NK-92 (cell line): ENCODE data around the gene FSCN2.
"Not testable (repeated sequence)": the region's sequence is repeated elsewhere in the genome, so short reads cannot be mapped to it uniquely, and the experiment has no call there.

ENCODE experiments used
- DNase-seq: peaks from one replicate; lab custom pipeline; 2025; ENCODE audit not compliant: unreplicated experiment; lab: John Stamatoyannopoulos, UW

The FSCN2 gene

GRCh38 chr17:81573794-81574642, 45.8 kb downstream of the FSCN2 start:
- DNase-seq, result no peak

- DNase-seq, result no peak
These were observed 46.4 kb downstream of the FSCN2 start for GRCh38 chr17:81574643-81574956.

GRCh38 chr17:81575836-81576235, 47.7 kb downstream of the FSCN2 start:
- DNase-seq, result no peak

- no peak for DNase-seq
These were observed 48.6 kb downstream of the FSCN2 start for GRCh38 chr17:81576621-81577277.

- no peak for DNase-seq
These were observed 49.3 kb downstream of the FSCN2 start for GRCh38 chr17:81577278-81578000.

GRCh38 chr17:81578038-81578441, 49.9 kb downstream of the FSCN2 start:
- DNase-seq, result no peak

- no peak for DNase-seq
These were observed 50.5 kb downstream of the FSCN2 start for GRCh38 chr17:81578561-81579225.

DNA sequence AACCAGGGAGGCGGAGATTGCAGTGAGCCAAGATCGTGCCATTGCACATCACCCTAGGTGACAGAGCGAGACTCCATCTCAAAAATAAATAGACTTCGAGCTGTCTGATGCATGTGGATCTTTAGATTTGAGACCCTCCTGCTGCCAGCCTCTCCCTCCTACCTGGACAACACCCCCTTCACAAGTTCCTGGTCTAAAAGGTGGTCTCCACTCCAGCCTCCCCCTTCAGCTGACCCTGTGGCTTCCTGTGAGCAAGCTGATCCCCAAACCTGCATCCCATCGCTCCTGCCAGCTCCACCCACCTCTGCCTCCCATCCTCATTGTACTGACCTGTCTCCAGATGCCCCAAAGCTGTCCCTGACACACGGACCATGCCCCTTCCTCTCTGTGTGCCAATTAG, 51.1 kb downstream of the FSCN2 start:
- no peak for DNase-seq

GRCh38 chr17:81579821-81580321, 51.7 kb downstream of the FSCN2 start:
- DNase-seq, result no peak

DNA sequence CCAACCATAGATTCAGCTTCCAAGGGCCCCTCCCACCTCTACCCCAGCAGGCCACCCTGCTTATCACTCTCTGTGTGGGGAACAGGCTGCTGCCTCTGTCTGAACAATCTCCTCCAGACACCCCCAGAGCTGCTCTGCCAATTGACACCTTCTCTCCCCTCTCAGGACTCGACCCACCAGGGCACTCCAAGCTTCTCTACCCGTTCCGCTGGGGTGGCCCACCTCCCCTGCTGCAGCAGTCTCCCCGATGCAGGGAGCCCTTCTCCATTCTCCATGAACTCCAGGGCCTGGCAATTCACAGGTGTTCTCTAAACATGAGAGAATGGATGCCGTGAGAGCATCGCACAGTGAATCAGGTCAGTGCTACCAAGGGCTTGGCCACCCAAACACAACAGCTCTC, 52.3 kb downstream of the FSCN2 start:
- no peak for DNase-seq

GRCh38 chr17:81581758-81582157, 53.6 kb downstream of the FSCN2 start:
- DNase-seq, result no peak

- DNase-seq, result no peak
These were observed 54.2 kb downstream of the FSCN2 start for GRCh38 chr17:81582341-81582740.

DNA sequence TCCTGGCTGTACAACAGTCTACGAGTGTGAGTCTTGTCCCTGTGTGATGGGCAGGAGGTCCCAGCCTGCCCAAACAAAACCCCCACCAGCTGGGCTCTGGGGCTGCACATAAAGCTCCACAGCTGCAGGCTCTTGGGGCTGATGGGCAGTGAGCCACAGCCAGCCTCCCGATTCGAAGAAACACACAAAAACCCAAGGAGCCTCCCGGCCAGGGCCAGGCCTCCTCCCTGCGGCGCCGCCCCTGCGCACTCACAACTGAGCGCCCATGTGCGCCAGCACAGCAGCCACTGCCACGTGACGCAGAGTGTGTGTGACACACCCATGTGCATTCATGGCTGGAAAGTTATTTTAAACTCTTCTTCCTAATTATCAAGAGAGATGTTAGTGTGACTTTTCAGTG, 54.6 kb downstream of the FSCN2 start:
- DNase-seq, result no peak

- no peak for DNase-seq
These were observed 55.6 kb downstream of the FSCN2 start for GRCh38 chr17:81583589-81584342.

DNA sequence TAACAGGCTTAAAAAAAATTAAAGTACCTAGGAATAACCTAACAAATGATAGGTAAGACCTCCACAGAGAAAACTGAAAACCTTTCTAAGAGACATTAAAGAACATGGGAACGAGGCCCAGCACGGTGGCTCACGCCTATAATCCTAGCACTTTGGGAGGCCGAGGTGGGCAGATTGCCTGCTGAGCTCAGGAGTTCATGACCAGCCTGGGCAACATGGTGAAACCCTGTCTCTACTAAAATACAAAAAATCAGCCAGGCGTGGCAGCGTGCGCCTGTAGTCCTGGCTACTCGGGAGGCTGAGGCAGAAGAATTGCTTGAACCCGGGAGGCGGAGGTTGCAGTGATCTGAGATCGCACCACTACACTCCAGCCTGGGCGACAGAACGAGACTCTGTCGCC, 56.6 kb downstream of the FSCN2 start:
- DNase-seq, result not testable (repeated sequence)

DNA sequence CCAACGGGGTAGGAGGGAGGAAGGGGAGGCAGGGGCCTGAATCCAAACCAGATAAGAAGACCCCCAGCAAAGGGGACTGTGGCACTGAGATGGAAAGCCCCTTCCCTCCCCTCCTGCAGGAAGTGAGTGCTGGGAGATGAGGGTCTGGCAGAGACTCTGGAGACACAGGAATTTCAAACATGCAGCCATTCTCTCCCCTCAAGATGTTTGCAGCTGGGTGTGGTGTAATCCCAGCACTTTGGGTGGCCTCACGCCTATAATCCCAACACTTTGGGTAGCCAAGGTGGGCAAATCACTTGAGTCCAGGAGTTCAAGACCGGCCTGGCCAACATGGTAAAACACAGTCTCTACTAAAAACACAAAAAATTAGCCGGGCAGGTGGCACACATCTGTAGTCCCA, 57.9 kb downstream of the FSCN2 start:
- DNase-seq, result no peak
